Erythroblast (primary cell): Measurements from ENCODE around the gene WRAP73.
A peak's percentile ranks its signal among the peaks of the same experiment; 100 is the strongest.

ENCODE experiments used
- DNase-seq, 2 experiments: peaks; one replicate each; lab custom pipeline; 2025; lab: John Stamatoyannopoulos, UW
- GATA1 ChIP-seq: IDR thresholded peaks from 2 replicates; pipeline ENCODE4 v1.6.1; 2011; ENCODE audit warnings: low read depth, mild to moderate bottlenecking, control low read depth, low read length, moderate library complexity
- POLR2A ChIP-seq: IDR thresholded peaks from 2 replicates; pipeline ENCODE4 v1.6.1; 2011; ENCODE audit warnings: mild to moderate bottlenecking, low read length

Gene WRAP73, protein sequence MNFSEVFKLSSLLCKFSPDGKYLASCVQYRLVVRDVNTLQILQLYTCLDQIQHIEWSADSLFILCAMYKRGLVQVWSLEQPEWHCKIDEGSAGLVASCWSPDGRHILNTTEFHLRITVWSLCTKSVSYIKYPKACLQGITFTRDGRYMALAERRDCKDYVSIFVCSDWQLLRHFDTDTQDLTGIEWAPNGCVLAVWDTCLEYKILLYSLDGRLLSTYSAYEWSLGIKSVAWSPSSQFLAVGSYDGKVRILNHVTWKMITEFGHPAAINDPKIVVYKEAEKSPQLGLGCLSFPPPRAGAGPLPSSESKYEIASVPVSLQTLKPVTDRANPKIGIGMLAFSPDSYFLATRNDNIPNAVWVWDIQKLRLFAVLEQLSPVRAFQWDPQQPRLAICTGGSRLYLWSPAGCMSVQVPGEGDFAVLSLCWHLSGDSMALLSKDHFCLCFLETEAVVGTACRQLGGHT

DNA sequence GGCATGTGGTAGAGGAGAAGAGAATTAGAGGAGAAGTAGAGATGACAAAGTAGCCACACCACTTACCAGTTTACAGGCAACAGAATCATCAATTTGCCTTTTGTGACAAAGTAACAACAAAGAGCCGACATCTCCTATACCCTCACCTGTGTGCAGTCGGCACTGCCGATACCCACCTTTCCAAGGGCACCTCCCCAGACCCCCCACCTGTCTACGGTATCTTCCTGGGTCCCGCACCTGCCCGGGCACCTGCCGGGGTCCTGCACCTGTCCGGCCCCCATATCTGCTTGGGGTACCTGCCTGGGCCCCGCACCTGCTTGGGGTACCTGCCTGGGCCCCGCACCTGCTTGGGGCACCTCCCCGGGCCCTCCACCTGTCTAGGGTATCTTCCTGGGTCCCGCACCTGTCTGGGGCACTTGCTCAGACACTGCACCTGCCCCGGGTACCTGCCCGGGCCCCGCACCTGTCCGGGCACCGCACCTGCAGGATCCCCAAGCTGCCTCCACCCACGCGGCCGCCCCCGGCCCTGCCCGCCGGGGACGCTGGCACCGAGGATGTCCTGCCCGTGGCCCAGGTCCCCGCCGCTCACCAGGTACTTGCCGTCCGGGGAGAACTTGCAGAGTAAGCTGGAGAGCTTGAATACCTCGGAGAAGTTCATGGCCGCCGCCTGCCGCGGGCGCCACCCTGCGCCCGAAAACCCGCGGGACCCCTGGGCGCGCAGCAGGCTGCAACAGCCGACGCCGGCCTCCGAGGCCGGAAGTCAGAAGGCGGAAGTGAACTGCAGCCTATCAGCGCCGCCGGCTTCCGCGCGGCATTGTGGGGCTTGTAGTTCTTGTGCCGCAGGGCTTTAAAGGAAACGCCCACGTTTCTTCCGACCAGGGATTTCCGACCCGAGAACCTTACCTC lies at the start of gene WRAP73:
Gene WRAP73, minus strand, starts transcription at position 762 of the 906 bp plus-strand sequence. Its CDS starts 104 bp downstream, at position 658.
- peak; percentile 92 to 94 for DNase-seq
- TF ChIP-seq POLR2A (peak; percentile 77), GATA1 (no peak)

DNA sequence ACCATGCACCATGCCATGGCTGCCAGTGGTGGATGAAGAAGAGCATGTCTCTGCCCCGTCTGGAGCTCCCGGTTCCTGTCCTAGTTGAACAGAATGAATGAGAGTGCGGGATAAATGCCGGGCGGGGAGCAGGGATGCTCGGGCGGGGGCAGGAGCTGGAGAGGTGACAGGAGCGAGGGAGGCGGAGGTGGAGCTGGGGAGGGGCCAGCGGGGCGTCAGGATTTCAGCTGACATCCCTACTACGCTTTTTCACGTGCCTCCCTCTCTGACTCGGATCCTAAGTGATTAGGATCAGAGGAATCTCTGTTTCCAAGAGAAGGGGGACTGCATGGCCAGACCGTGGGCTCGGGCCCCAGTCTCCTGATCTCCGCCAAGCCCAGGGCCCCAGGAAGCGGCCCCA lies 49.7 kb upstream of the WRAP73 start:
- no peak for DNase-seq
- TF ChIP-seq POLR2A = no peak
- TF ChIP-seq GATA1 = no peak

DNA sequence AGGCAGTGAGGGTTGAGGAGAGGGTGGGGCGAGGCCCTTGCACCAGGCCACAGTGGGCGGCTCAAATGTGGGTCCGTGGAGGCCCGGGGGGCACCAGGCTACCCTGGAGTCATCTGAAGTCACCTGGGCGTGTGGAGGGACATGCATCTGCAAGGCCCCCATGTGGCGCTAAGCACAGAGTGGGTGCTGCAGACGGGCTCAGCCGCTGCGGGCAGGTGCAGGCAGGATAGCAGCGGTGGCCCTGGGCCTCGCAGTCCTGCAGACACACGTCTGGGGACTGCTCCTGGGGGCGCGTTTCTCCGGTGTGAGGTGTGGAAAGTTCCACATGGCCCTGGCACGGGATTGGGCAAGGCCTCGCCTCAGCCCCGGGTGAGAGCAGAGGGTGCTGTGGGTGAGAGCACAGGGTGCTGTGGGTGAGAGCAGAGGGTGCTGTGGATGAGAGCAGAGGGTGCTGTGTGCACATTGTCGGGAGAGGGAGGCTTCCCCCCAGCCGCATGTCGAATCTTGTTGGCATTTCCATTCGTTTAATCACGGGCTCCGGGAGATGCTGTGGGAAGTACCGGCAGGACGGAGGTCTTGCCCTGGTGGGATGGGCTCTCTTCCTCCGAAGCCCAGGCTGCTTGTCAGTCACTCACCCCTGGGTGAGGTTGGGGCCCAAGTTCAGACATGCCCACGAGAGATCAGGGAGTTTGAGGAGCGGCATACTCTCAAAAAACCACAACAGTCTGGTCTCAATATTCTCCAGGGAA lies 48.9 kb upstream of the WRAP73 start:
- TF ChIP-seq POLR2A = no peak
- no peak for TF ChIP-seq GATA1
- DNase-seq = no peak

DNA sequence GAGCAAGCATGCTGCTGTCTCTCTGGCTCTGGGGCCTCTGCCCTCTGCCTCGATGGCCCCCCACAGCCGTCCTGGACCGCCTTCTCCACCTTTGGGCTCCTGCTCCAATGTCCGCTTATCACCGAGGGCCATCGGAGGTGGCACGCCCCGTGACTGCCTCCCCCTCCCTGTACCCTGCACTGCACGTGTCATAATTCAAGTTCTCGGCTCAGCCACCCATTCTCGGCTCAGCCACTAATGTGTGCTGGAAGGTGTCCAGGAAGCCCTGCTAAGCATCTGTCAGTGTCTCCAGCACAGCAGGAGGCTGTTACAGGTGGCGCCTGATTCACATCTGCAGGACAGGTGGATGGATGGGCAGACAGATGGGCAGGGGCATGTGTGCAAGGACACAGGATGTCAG lies 47.9 kb upstream of the WRAP73 start:
- TF ChIP-seq POLR2A (no peak), GATA1 (no peak)
- no peak for DNase-seq

- DNase-seq = no peak
- TF ChIP-seq GATA1 (no peak), POLR2A (no peak)
Measured at GRCh38 chr1:3697104-3697503, 47.2 kb upstream of the WRAP73 start.

- no peak for DNase-seq
- TF ChIP-seq POLR2A (no peak), GATA1 (no peak)
Measured at GRCh38 chr1:3696689-3697088, 46.8 kb upstream of the WRAP73 start.

DNA sequence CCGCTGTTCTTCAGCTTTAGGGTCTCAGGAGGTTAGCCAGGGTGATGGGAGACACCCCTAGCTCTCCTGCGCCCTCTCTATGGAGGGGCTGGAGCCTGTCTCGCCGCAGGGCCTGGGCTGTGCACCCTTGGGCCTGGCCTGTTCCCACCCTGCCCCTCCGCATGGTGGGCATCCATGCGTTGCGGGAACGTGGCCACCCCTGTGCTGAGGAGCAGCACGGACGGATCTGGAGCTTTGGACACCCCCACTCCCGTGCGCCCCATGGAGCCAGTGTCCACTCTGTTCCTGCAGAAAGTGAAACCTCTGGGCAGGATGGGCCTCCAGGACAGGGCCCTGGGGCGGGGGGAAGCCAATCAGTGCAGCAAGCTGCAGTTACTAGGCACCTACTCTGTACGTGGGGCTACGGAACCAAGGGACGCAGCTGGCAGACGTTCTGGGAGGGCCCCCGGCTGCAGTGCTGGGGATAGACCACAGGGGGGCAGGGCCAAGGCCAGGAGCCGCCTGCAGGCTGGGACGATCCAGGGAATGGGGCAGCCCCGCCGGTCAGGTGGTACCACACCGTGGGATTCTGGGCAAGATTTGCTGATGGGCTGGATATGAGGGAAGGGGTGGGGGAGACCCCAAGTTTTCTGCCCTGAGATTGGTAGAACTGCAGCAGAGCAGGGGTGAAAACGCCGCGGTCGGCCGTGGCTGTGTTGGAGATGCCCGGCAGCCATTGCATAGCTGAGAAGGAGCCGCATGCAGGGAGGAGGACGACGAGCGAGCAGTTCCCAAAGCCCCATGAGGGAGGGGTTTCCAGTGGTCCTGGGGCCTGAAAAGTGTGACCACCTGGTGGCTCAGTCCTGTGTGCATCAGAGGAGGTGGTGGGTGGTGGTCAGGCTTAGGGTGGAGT lies 45.7 kb upstream of the WRAP73 start:
- peak; percentile 36 to 53 for DNase-seq
- TF ChIP-seq GATA1 (no peak), POLR2A (no peak)

DNA sequence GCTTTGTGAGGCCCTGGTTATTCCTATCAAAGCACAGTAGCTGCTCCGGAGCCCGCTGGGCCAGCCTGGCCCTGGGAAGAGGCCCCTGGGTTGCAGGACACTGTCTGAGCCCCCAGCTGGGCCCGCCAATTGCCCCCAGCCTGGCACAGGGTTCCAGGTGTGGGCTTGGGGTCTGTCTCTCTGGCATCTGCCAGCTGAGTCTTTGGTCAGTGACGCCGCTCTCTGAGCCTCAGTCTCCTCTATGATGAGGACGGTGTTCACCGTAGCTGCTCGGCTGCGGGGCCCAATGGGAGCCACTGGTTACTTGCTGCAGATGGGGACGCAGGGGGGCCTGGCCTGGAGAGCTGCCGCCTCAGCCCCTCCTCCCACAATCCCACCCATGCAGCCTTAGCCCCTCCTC lies 43.4 kb upstream of the WRAP73 start:
- DNase-seq = no peak
- no peak for TF ChIP-seq GATA1
- TF ChIP-seq POLR2A = no peak

DNA sequence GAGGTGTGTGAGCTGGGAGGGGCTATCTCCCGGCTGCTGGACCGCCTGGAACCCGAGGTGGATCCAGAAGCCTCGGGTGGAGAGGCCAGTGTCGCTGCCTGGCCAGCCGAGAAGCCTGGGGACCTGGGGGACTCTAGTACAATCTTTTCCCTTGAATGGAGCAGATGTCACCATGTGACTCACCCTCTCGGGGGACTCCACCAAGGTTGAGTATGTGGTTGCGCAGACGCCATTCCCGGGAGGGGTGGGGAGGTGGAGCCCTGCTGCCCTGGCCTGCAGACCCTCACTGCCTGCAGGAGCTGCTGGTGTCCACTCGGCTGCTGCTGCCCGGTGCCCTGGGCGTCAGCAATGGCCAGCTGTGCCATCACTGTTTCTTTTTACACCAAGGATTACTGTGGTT lies 42.7 kb upstream of the WRAP73 start:
- DNase-seq = no peak
- TF ChIP-seq POLR2A = no peak
- no peak for TF ChIP-seq GATA1

DNA sequence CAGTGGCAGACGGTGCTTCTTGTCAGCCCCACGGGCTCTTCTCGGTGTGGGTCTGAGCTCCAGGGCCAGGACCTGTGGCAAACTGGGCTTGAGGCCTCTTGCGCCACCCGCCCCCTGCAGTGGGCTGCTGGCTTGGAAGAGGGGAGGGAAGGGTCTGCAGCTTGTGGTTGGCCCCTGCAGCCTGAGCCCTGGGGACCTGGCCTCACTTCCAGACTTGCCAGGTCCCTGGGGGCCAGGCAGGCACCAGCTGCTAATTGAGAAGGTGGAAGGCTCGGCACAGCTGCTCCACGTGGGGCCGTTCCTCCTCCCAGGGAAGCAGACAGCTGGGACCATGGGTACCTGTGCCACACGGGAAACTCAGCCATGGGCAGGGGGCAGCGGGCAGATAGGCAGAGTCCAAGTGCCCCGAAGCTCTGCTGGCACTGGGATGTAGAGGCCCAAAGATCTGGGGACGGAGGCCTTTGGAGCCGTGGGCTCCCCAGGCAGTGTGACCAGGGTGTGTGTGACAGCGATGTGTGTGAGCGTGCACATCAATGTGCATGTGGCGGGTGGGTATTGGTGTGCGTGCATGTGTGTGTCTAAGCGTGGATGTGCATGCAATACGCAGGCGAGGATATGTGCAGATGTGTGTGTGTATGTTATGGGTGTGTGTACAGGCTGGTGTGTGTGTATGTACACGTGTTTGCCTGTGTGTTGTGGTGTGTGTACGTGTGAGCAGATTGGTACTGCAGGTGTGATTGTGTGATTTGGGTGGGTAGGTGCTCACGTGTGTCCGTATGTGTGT lies 41.7 kb upstream of the WRAP73 start:
- no peak for DNase-seq

GRCh38 chr1:3690282-3691065 lies 40.6 kb upstream of the WRAP73 start:
- TF ChIP-seq GATA1 (no peak), POLR2A (no peak)
- no peak for DNase-seq

More for the DNA sequence above, 41.7 kb upstream of the WRAP73 start:
- TF ChIP-seq GATA1 (no peak), POLR2A (no peak)
